ENCODE results near the gene URI1.

DNA sequence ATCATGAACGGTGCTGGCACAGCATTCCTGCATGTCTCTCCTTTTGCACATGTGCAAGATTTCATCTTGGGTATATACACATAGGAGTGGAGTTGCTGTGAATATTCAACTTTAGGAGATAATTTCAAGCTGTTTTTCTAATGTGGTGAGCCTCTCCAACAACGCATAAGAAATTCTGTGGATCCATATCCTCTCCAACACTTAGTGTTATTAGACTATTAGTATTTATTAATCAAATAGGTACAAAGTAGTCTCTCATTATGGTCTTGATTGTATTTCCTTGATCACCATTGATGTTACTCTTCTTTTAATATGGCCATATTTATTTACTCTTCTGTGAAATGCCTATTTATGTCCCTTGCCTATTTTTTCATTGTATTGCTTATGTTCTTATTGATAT, 114.5 kb downstream of the URI1 start:
- TF ChIP-seq, protein P1, sequence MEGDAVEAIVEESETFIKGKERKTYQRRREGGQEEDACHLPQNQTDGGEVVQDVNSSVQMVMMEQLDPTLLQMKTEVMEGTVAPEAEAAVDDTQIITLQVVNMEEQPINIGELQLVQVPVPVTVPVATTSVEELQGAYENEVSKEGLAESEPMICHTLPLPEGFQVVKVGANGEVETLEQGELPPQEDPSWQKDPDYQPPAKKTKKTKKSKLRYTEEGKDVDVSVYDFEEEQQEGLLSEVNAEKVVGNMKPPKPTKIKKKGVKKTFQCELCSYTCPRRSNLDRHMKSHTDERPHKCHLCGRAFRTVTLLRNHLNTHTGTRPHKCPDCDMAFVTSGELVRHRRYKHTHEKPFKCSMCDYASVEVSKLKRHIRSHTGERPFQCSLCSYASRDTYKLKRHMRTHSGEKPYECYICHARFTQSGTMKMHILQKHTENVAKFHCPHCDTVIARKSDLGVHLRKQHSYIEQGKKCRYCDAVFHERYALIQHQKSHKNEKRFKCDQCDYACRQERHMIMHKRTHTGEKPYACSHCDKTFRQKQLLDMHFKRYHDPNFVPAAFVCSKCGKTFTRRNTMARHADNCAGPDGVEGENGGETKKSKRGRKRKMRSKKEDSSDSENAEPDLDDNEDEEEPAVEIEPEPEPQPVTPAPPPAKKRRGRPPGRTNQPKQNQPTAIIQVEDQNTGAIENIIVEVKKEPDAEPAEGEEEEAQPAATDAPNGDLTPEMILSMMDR (IDR thresholded peaks at IDR 0.05), result no peak
- TF ChIP-seq ZFX (IDR thresholded peaks at IDR 0.05; ENCODE audit: borderline replicate concordance), result no peak
